GM06990 (cell line): ENCODE results near the gene GATAD2B.

ENCODE experiments used
- DNase-seq: peaks from one replicate; pipeline ENCODE4 v3.0.0-alpha.2; 2011; ENCODE audit not compliant: insufficient read length; ENCODE audit errors: extremely low read depth
- H3K27me3 ChIP-seq: replicated peaks from 2 replicates; pipeline ENCODE4 v1.6.0; 2011; ENCODE audit warnings: low read length; ENCODE audit not compliant: control insufficient read depth, insufficient read depth
- H3K36me3 ChIP-seq: 2 replicates; pipeline ENCODE4 v1.5.1; 2011; ENCODE audit warnings: low read length; ENCODE audit not compliant: control insufficient read depth, insufficient read depth
- H3K4me3 ChIP-seq: replicated peaks from 2 replicates; pipeline ENCODE4 v1.5.1; 2011; ENCODE audit warnings: low read depth, mild to moderate bottlenecking, control low read depth, low read length
- CTCF ChIP-seq: IDR thresholded peaks from 2 replicates; pipeline ENCODE4 v1.5.1; 2011; ENCODE audit warnings: low read length, control low read depth, mild to moderate bottlenecking, inconsistent platforms; ENCODE audit not compliant: insufficient read depth, poor library complexity, severe bottlenecking

GATAD2B gene

GRCh38 chr1:153922972-153923925, at the start of gene GATAD2B:
TSS of gene GATAD2B (minus strand) at chr1:153922972. CDS start at chr1:153828347, 94,625 bp downstream.
- H3K4me3 ChIP-seq: peak within 1 kb of the TSS; percentile 82
- no peaks in the 10 kb centered on the region for H3K27me3 ChIP-seq
- DNase-seq: peak; percentile 98
- no peaks in the 10 kb centered on the region for H3K36me3 ChIP-seq
- TF ChIP-seq CTCF: no peak

GRCh38 chr1:153970346-153970745, 47.6 kb upstream of the GATAD2B start:
- Histone ChIP-seq H3K27me3 (no peaks in the 10 kb centered on the region), H3K36me3 (peaks cover 21% of the 10 kb centered on the region), H3K4me3 (no peak overlapping the region)
- no peak for DNase-seq
- TF ChIP-seq CTCF: no peak

GRCh38 chr1:153968972-153969371, 46.2 kb upstream of the GATAD2B start:
- no peak for DNase-seq
- no peak for TF ChIP-seq CTCF
- Histone ChIP-seq H3K36me3 (peaks cover 12% of the 10 kb centered on the region), H3K4me3 (no peak overlapping the region; the same call in 1 of the 2 replicates), H3K27me3 (no peaks in the 10 kb centered on the region)

- peak overlapping the region; percentile 64 for H3K4me3 ChIP-seq
- TF ChIP-seq CTCF: no peak
- H3K36me3 ChIP-seq: peaks cover 7% of the 10 kb centered on the region
- no peaks in the 10 kb centered on the region for H3K27me3 ChIP-seq
- no peak for DNase-seq
Observed at GRCh38 chr1:153968408-153968807, 45.6 kb upstream of the GATAD2B start.

- TF ChIP-seq CTCF: no peak
- no peaks in the 10 kb centered on the region for H3K27me3 ChIP-seq
- peak overlapping the region; percentile 64 for H3K4me3 ChIP-seq
- H3K36me3 ChIP-seq: peaks cover 3% of the 10 kb centered on the region
- no peak for DNase-seq
Observed at GRCh38 chr1:153968000-153968363, 45.2 kb upstream of the GATAD2B start.
